Caki2 (cell line): Measurements from ENCODE around the gene ESF1. TPM values are rescaled to one million over a fixed set of nuclear protein-coding genes. Genes with fewer than 3 reads are reported as not detected.

Source experiments
- DNase-seq: peaks from one replicate; pipeline ENCODE4 v3.0.0-alpha.2; 2015; ENCODE audit warnings: low read depth
- in situ Hi-C: cut with HindIII; loops from 2 replicates; pipeline ENCODE4 v1.10.0; 2016; ENCODE audit warnings: low sequenced_read_pairs, low pct_unique_long_range_greater_than_20kb, mixed read lengths
- total RNA-seq: library from RNA; depleted of rRNA; stranded (reverse); fragments of >200 nt; shearing (Covaris generic); gene quantifications from 2 replicates; pipeline ENCODE4 v1.2.3, GENCODE V29; 2014; ENCODE audit warnings: low replicate concordance; rRNA removed

ESF1 gene
- 5.3 and 8.9 TPM in 2 replicates for total RNA-seq

GRCh38 chr20:13784893-13785715 lies at the start of gene ESF1, which contains the start of gene NDUFAF5:
Gene ESF1, minus strand, starts transcription at chr20:13784919. Its CDS starts 1,779 bp downstream, at chr20:13783140.
Gene NDUFAF5, plus strand, starts transcription at chr20:13785028. Its CDS starts 41 bp downstream, at chr20:13785069.
- peak; percentile 85 for DNase-seq
- in situ Hi-C loops: no loop called here

- DNase-seq: no peak
These were observed 46.8 kb upstream of the ESF1 start for GRCh38 chr20:13831476-13831875.

GRCh38 chr20:13825465-13825864 lies 40.7 kb upstream of the ESF1 start:
- no peak for DNase-seq
- in situ Hi-C loops: no loop called here

More at GRCh38 chr20:13831476-13831875, 46.8 kb upstream of the ESF1 start:
- in situ Hi-C loops: no loop called here

- DNase-seq: no peak
- in situ Hi-C loops: no loop called here
These were observed 39.7 kb upstream of the ESF1 start for GRCh38 chr20:13824459-13824858.

GRCh38 chr20:13822459-13822858 lies 37.7 kb upstream of the ESF1 start:
- DNase-seq: no peak
- in situ Hi-C loops: no loop called here

- no peak for DNase-seq
- in situ Hi-C loops: no loop called here
These were observed 37.2 kb upstream of the ESF1 start for GRCh38 chr20:13821876-13822275.

GRCh38 chr20:13819885-13820645 lies 35.3 kb upstream of the ESF1 start:
- in situ Hi-C loops: no loop called here
- DNase-seq: peak; percentile 58

GRCh38 chr20:13817342-13817741 lies 32.6 kb upstream of the ESF1 start:
- peak; percentile 21 for DNase-seq
- in situ Hi-C loops: no loop called here

- in situ Hi-C loops: no loop called here
These were observed 32.0 kb upstream of the ESF1 start for GRCh38 chr20:13816757-13817156.

GRCh38 chr20:13814672-13815071 lies 30.0 kb upstream of the ESF1 start:
- no peak for DNase-seq
- in situ Hi-C loops: no loop called here

More at GRCh38 chr20:13816757-13817156, 32.0 kb upstream of the ESF1 start:
- DNase-seq: no peak

GRCh38 chr20:13813910-13814309 lies 29.2 kb upstream of the ESF1 start:
- in situ Hi-C loops: no loop called here
- DNase-seq: no peak

- no peak for DNase-seq
- in situ Hi-C loops: no loop called here
These were observed 25.7 kb upstream of the ESF1 start for GRCh38 chr20:13810446-13810845.

GRCh38 chr20:13809855-13810254 lies 25.1 kb upstream of the ESF1 start:
- in situ Hi-C loops: no loop called here
- DNase-seq: no peak

- in situ Hi-C loops: no loop called here
- no peak for DNase-seq
These were observed 24.7 kb upstream of the ESF1 start for GRCh38 chr20:13809373-13809772.

- in situ Hi-C loops: no loop called here
- DNase-seq: peak; percentile 80
These were observed 16.0 kb upstream of the ESF1 start for GRCh38 chr20:13800728-13801134.

GRCh38 chr20:13799974-13800373 lies 15.3 kb upstream of the ESF1 start:
- DNase-seq: no peak
- in situ Hi-C loops: no loop called here

GRCh38 chr20:13799040-13799439 lies 14.3 kb upstream of the ESF1 start:
- in situ Hi-C loops: no loop called here
- DNase-seq: no peak

GRCh38 chr20:13794667-13795066 lies 9.9 kb upstream of the ESF1 start:
- in situ Hi-C loops: no loop called here

GRCh38 chr20:13793001-13793400 lies 8.3 kb upstream of the ESF1 start:
- in situ Hi-C loops: no loop called here
- DNase-seq: no peak

More at GRCh38 chr20:13794667-13795066, 9.9 kb upstream of the ESF1 start:
- no peak for DNase-seq
